HUES64 (cell line): Measurements from ENCODE around the gene SLC25A13.

Source experiments
- H3K27ac ChIP-seq: 2 replicates; pipeline ENCODE4 v1.7.0; 2013; ENCODE audit warnings: low read depth, low read length, inconsistent platforms
- H3K27me3 ChIP-seq: 2 replicates; pipeline ENCODE4 v1.6.1; 2013; ENCODE audit warnings: mild to moderate bottlenecking, low read length; ENCODE audit not compliant: insufficient read depth
- H3K36me3 ChIP-seq: 2 replicates; pipeline ENCODE4 v1.6.1; 2013; ENCODE audit warnings: mild to moderate bottlenecking, low read length; ENCODE audit not compliant: insufficient read depth
- H3K4me1 ChIP-seq: 2 replicates; pipeline ENCODE4 v1.6.1; 2013; ENCODE audit warnings: mild to moderate bottlenecking, low read length, moderate library complexity; ENCODE audit not compliant: insufficient read depth
- H3K4me3 ChIP-seq: 2 replicates; pipeline ENCODE4 v1.5.1; 2013; ENCODE audit warnings: mild to moderate bottlenecking, low read length, moderate library complexity
- H3K9ac ChIP-seq: 2 replicates; pipeline ENCODE4 v1.6.1; 2013; ENCODE audit warnings: mild to moderate bottlenecking, low read depth, low read length
- H3K9me3 ChIP-seq: 2 replicates; pipeline ENCODE4 v1.6.1; 2013; ENCODE audit warnings: low read depth, low read length; ENCODE audit not compliant: insufficient read depth
- WGBS: fragments of 150-250, 120-280 bp; methylation state at CpG from one replicate; pipeline ENCODE4 v1.1.7; 2013; ENCODE audit warnings: missing lambda C conversion rate; 5-methylcytosine and 5-hydroxymethylcytosine counted together

SLC25A13 gene

GRCh38 chr7:96224073-96224472 is 97.8 kb downstream of the SLC25A13 start:
- no peak overlapping the region for H3K9ac ChIP-seq

GRCh38 chr7:96221888-96222287 is 100.0 kb downstream of the SLC25A13 start:
- Histone ChIP-seq H3K4me3 (no peak overlapping the region), H3K9me3 (no peaks in the 10 kb centered on the region), H3K27me3 (no peaks in the 10 kb centered on the region), H3K4me1 (no peaks in the 10 kb centered on the region), H3K36me3 (no peaks in the 10 kb centered on the region), H3K27ac (no peak overlapping the region), H3K9ac (no peak overlapping the region)
- WGBS, result 84% methylated on average over 4 of the region's 5 CpGs

More at GRCh38 chr7:96224073-96224472, 97.8 kb downstream of the SLC25A13 start:
- Histone ChIP-seq H3K4me1 (no peaks in the 10 kb centered on the region), H3K27ac (no peak overlapping the region), H3K9me3 (0 out of 2 replicates have a peak, but pooled peaks cover 2% of the 10 kb centered on the region), H3K27me3 (no peaks in the 10 kb centered on the region), H3K4me3 (no peak overlapping the region), H3K36me3 (peaks cover 3% of the 10 kb centered on the region; the same call in 1 of the 2 replicates)
- 92% methylated on average over 3 of the region's 3 CpGs for WGBS

- Histone ChIP-seq H3K9ac (no peak overlapping the region), H3K27me3 (no peaks in the 10 kb centered on the region), H3K4me3 (no peak overlapping the region), H3K36me3 (no peaks in the 10 kb centered on the region), H3K27ac (no peak overlapping the region), H3K4me1 (no peaks in the 10 kb centered on the region), H3K9me3 (peaks cover 2% of the 10 kb centered on the region; the same call in 1 of the 2 replicates)
- 100% methylated on average over 1 of the region's 1 CpG for WGBS
These were observed 102.3 kb downstream of the SLC25A13 start for GRCh38 chr7:96219378-96220130.

- H3K27ac ChIP-seq, result no peak overlapping the region
- H3K4me1 ChIP-seq, result no peaks in the 10 kb centered on the region
- no peaks in the 10 kb centered on the region for H3K27me3 ChIP-seq
- no peaks in the 10 kb centered on the region for H3K36me3 ChIP-seq
- WGBS, result 90% methylated on average over 2 of the region's 4 CpGs
- H3K9me3 ChIP-seq, result peaks cover 2% of the 10 kb centered on the region; the same call in 1 of the 2 replicates
- no peak overlapping the region for H3K9ac ChIP-seq
- no peak overlapping the region for H3K4me3 ChIP-seq
These were observed 103.1 kb downstream of the SLC25A13 start for GRCh38 chr7:96218664-96219243.

- H3K27ac ChIP-seq, result no peak overlapping the region
- 88% methylated on average over 1 of the region's 1 CpG for WGBS
These were observed 104.8 kb downstream of the SLC25A13 start for GRCh38 chr7:96217147-96217546.

GRCh38 chr7:96216373-96216772 is 105.5 kb downstream of the SLC25A13 start:
- no peak overlapping the region for H3K4me3 ChIP-seq
- H3K27ac ChIP-seq, result no peak overlapping the region
- H3K4me1 ChIP-seq, result no peaks in the 10 kb centered on the region
- no peaks in the 10 kb centered on the region for H3K36me3 ChIP-seq
- H3K9me3 ChIP-seq, result peaks cover 2% of the 10 kb centered on the region; the same call in 1 of the 2 replicates
- H3K9ac ChIP-seq, result no peak overlapping the region
- no peaks in the 10 kb centered on the region for H3K27me3 ChIP-seq
- 98% methylated on average over 7 of the region's 7 CpGs for WGBS

More at GRCh38 chr7:96217147-96217546, 104.8 kb downstream of the SLC25A13 start:
- Histone ChIP-seq H3K4me1 (no peaks in the 10 kb centered on the region), H3K36me3 (no peaks in the 10 kb centered on the region), H3K9me3 (peaks cover 2% of the 10 kb centered on the region; the same call in 1 of the 2 replicates), H3K9ac (no peak overlapping the region), H3K4me3 (no peak overlapping the region), H3K27me3 (no peaks in the 10 kb centered on the region)

GRCh38 chr7:96212474-96212873 is 109.4 kb downstream of the SLC25A13 start:
- Histone ChIP-seq H3K36me3 (peaks cover 4% of the 10 kb centered on the region; the same call in 1 of the 2 replicates), H3K4me3 (no peak overlapping the region), H3K4me1 (0 out of 2 replicates have a peak, but pooled peaks cover 6% of the 10 kb centered on the region), H3K27me3 (no peaks in the 10 kb centered on the region), H3K27ac (no peak overlapping the region), H3K9me3 (peaks cover 2% of the 10 kb centered on the region; the same call in 1 of the 2 replicates), H3K9ac (no peak overlapping the region)
- 94% methylated on average over 2 of the region's 2 CpGs for WGBS

GRCh38 chr7:96211954-96212353 is 109.9 kb downstream of the SLC25A13 start:
- Histone ChIP-seq H3K36me3 (peaks cover 4% of the 10 kb centered on the region; the same call in 1 of the 2 replicates), H3K27me3 (no peaks in the 10 kb centered on the region), H3K4me3 (no peak overlapping the region), H3K9ac (no peak overlapping the region), H3K4me1 (0 out of 2 replicates have a peak, but pooled peaks cover 6% of the 10 kb centered on the region), H3K27ac (no peak overlapping the region), H3K9me3 (peaks cover 2% of the 10 kb centered on the region; the same call in 1 of the 2 replicates)

- no peak overlapping the region for H3K27ac ChIP-seq
- 96% methylated on average over 2 of the region's 2 CpGs for WGBS
- H3K36me3 ChIP-seq, result peaks cover 12% of the 10 kb centered on the region; the same call in 1 of the 2 replicates
- no peak overlapping the region for H3K4me3 ChIP-seq
- H3K4me1 ChIP-seq, result peaks cover 10% of the 10 kb centered on the region; the same call in 1 of the 2 replicates
- no peaks in the 10 kb centered on the region for H3K27me3 ChIP-seq
- no peaks in the 10 kb centered on the region for H3K9me3 ChIP-seq
- H3K9ac ChIP-seq, result no peak overlapping the region
These were observed 116.2 kb downstream of the SLC25A13 start for GRCh38 chr7:96205665-96206064.

- Histone ChIP-seq H3K4me1 (peaks cover 6% of the 10 kb centered on the region; the same call in 1 of the 2 replicates), H3K27me3 (no peaks in the 10 kb centered on the region), H3K9ac (no peak overlapping the region), H3K9me3 (no peaks in the 10 kb centered on the region), H3K4me3 (no peak overlapping the region), H3K36me3 (peaks cover 12% of the 10 kb centered on the region; the same call in 1 of the 2 replicates), H3K27ac (no peak overlapping the region)
- 94% methylated on average over 2 of the region's 3 CpGs for WGBS
These were observed 117.3 kb downstream of the SLC25A13 start for GRCh38 chr7:96204601-96205000.

GRCh38 chr7:96203786-96204185 is 118.1 kb downstream of the SLC25A13 start:
- no peaks in the 10 kb centered on the region for H3K27me3 ChIP-seq
- no peak overlapping the region for H3K4me3 ChIP-seq
- 96% methylated on average over 3 of the region's 3 CpGs for WGBS
- no peak overlapping the region for H3K9ac ChIP-seq
- H3K9me3 ChIP-seq, result no peaks in the 10 kb centered on the region
- H3K4me1 ChIP-seq, result peaks cover 6% of the 10 kb centered on the region; the same call in 1 of the 2 replicates
- H3K36me3 ChIP-seq, result peaks cover 10% of the 10 kb centered on the region; the same call in 1 of the 2 replicates
- no peak overlapping the region for H3K27ac ChIP-seq
